ENCODE results near the gene RBBP8NL. TPM values are rescaled to one million over a fixed set of nuclear protein-coding genes. Genes with fewer than 3 reads are reported as not detected.

The RBBP8NL gene
- total RNA-seq, 1 experiment from 2014 or later: not detected

DNA sequence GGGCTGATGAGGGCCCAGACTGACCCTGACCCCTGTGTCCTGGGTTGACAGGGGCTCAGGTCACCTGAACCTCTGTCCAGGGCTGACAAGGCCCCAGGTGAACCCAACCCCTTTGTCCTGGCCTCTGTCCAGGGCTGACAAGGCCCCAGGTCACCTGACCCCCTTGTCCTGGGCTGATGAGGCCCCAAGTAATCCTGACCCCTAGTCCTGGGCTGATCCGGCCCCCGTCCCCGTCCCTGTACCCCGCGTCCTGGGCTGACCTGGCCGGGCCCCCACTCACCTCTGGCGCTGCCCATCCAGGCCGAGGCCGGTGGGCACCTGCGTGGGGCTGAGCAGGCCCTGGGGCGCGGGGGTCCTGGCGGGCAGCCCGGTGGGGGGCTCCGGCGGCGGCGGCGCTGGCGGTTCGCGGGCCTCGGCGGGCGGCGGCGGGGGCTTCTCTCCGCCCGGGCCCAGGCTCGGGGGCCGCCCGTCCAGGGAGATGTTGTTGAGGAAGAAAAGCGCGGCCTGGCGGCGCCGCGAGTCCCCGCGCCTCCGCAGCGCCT, 20.6 kb downstream of the RBBP8NL start:
- Histone ChIP-seq H3K9me3 (ENCODE audit: low read depth, low read length, poor library complexity, severe bottlenecking) (no peaks in the 10 kb centered on the region), H3K4me3 (ENCODE audit: low read depth, low read length, poor library complexity, severe bottlenecking) (peak overlapping the region; percentile 59), H3K27me3 (replicated peaks; ENCODE audit: insufficient read depth, low read depth, low read length, poor library complexity) (no peaks in the 10 kb centered on the region), H3K4me1 (ENCODE audit: insufficient read depth, low read length, poor library complexity, severe bottlenecking) (peaks cover 6% of the 10 kb centered on the region), H3K27ac (ENCODE audit: low read depth, low read length, poor library complexity, severe bottlenecking) (peak overlapping the region; percentile 57), H3K36me3 (ENCODE audit: insufficient read depth, low read length, poor library complexity, severe bottlenecking) (no peaks in the 10 kb centered on the region)
- intact Hi-C loops (cut with micrococcal nuclease; ENCODE audit: unreplicated experiment): no loop called here
- TF ChIP-seq EZH2 (IDR thresholded peaks at IDR 0.05; ENCODE audit: borderline replicate concordance, low read depth, low read length, poor library complexity, severe bottlenecking): no peak
- TF ChIP-seq, protein P1, sequence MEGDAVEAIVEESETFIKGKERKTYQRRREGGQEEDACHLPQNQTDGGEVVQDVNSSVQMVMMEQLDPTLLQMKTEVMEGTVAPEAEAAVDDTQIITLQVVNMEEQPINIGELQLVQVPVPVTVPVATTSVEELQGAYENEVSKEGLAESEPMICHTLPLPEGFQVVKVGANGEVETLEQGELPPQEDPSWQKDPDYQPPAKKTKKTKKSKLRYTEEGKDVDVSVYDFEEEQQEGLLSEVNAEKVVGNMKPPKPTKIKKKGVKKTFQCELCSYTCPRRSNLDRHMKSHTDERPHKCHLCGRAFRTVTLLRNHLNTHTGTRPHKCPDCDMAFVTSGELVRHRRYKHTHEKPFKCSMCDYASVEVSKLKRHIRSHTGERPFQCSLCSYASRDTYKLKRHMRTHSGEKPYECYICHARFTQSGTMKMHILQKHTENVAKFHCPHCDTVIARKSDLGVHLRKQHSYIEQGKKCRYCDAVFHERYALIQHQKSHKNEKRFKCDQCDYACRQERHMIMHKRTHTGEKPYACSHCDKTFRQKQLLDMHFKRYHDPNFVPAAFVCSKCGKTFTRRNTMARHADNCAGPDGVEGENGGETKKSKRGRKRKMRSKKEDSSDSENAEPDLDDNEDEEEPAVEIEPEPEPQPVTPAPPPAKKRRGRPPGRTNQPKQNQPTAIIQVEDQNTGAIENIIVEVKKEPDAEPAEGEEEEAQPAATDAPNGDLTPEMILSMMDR (conservative IDR thresholded peaks at IDR 0.05; ENCODE audit: low read depth, low read length): no peak
- POLR2A ChIA-PET (ENCODE audit: low non-redundant PET): no interaction called here
- BruUV-seq (replicated peaks): no TSS peak
- CTCF ChIA-PET: no interaction called here
- DNase-seq (ENCODE audit: low spot score): no peak

DNA sequence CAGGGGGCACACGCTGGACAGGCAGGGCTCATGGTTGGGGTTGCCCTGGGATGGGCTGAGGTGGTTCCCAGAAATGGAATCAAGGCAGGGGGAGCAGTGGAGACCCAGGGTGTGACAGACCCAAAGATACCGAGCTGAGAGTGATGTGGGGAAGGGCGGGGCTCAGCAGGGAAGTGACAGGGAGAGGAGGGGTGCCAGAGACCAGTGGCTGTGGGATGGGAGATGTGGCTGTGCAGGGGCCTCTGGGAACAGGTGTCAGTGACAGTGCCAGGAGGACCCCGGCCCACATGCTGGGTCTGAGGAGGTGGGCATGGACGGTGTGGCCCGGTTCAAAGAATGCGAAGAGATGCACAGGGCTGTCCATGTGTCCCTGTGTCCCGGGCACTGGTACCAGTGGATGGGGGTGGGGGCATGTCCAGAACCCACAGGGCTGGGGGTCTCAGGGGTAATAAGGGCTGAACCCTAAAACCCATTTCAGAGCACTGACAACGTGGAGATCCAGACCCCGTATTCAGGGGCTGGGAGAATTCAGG, 21.3 kb downstream of the RBBP8NL start:
- H3K27me3 ChIP-seq (replicated peaks; ENCODE audit: insufficient read depth, low read depth, low read length, poor library complexity): no peaks in the 10 kb centered on the region
- intact Hi-C loops (cut with micrococcal nuclease; ENCODE audit: unreplicated experiment): no loop called here
- H3K36me3 ChIP-seq (ENCODE audit: insufficient read depth, low read length, poor library complexity, severe bottlenecking): no peaks in the 10 kb centered on the region
- H3K4me3 ChIP-seq (ENCODE audit: low read depth, low read length, poor library complexity, severe bottlenecking): peak overlapping the region; percentile 59
- H3K4me1 ChIP-seq (ENCODE audit: insufficient read depth, low read length, poor library complexity, severe bottlenecking): peaks cover 6% of the 10 kb centered on the region
- CTCF ChIA-PET: no interaction called here
- BruUV-seq (replicated peaks): no TSS peak
- H3K27ac ChIP-seq (ENCODE audit: low read depth, low read length, poor library complexity, severe bottlenecking): peak overlapping the region; percentile 57
- H3K9me3 ChIP-seq (ENCODE audit: low read depth, low read length, poor library complexity, severe bottlenecking): no peaks in the 10 kb centered on the region
- TF ChIP-seq, protein P1 (conservative IDR thresholded peaks at IDR 0.05; ENCODE audit: low read depth, low read length): no peak
- no peak for TF ChIP-seq EZH2 (IDR thresholded peaks at IDR 0.05; ENCODE audit: borderline replicate concordance, low read depth, low read length, poor library complexity, severe bottlenecking)
- POLR2A ChIA-PET (ENCODE audit: low non-redundant PET): no interaction called here
- no peak for DNase-seq (ENCODE audit: low spot score)

DNA sequence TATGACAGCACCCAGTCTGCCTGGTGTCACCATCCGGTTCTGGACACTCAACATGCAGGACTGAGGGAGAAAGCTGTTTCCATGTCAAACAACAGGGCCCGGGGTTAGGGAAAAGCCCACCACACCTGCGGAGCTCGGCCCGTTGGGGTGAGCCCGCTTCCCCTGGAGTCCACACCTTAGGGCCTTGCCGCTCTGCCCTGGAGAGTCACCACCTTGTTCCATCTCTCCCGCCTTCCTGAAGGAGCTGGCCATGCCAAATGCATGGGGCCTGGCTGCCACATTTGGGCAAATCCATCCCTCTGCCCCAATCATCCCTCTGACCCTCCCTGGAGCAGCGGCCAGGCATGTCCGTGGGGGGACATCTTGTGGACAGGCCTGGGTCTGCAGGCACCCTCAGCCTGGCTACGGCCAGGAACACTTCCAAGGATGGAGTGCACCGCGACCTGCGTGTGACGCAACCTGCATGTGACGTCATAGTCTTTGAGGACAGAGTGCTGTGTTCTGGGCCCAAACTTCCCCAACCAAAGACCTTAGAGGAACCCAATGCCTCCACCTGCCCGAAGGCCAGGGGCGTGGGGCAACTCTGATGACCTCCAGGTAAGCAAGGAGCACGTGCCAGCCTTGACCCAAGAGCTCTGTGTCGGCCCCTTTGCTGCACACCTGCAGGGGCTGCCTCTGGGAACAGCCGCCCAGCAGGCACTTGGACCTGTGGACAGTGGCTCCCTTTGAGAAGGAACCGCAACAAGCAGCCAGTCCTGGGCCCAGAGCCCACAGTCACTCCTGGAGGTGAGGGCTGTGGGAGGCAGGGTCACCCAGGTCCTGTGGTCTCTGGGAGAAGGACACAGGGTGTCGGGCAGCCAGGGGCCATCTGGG, 22.0 kb downstream of the RBBP8NL start:
- no peak for TF ChIP-seq EZH2 (IDR thresholded peaks at IDR 0.05; ENCODE audit: borderline replicate concordance, low read depth, low read length, poor library complexity, severe bottlenecking)
- TF ChIP-seq, protein P1 (conservative IDR thresholded peaks at IDR 0.05; ENCODE audit: low read depth, low read length): no peak
- no peaks in the 10 kb centered on the region for H3K27me3 ChIP-seq (replicated peaks; ENCODE audit: insufficient read depth, low read depth, low read length, poor library complexity)
- H3K4me1 ChIP-seq (ENCODE audit: insufficient read depth, low read length, poor library complexity, severe bottlenecking): peaks cover 5% of the 10 kb centered on the region
- no peaks in the 10 kb centered on the region for H3K36me3 ChIP-seq (ENCODE audit: insufficient read depth, low read length, poor library complexity, severe bottlenecking)
- POLR2A ChIA-PET (ENCODE audit: low non-redundant PET): no interaction called here
- no peaks in the 10 kb centered on the region for H3K9me3 ChIP-seq (ENCODE audit: low read depth, low read length, poor library complexity, severe bottlenecking)
- H3K4me3 ChIP-seq (ENCODE audit: low read depth, low read length, poor library complexity, severe bottlenecking): peak overlapping the region; percentile 59
- no TSS peak for BruUV-seq (replicated peaks)
- H3K27ac ChIP-seq (ENCODE audit: low read depth, low read length, poor library complexity, severe bottlenecking): no peak overlapping the region
- intact Hi-C loops (cut with micrococcal nuclease; ENCODE audit: unreplicated experiment): no loop called here
- CTCF ChIA-PET: no interaction called here
- no peak for DNase-seq (ENCODE audit: low spot score)
